SK-N-SH (cell line): ENCODE results near the gene AHSG. TPM values are rescaled to one million over a fixed set of nuclear protein-coding genes. Genes with fewer than 3 reads are reported as not detected.

Experiments used
- CTCF ChIA-PET: fragments of 300-600, 350-600 bp; formaldehyde crosslinking; extraction: SDS; loops from one replicate; lab custom pipeline; 2021; lab: Yijun Ruan, JAX
- POLR2A ChIA-PET: fragments of 350-600 bp; sonication (Branson Sonifier 250); formaldehyde crosslinking; extraction: SDS; loops from one replicate; lab custom pipeline; 2020; ENCODE audit warnings: antibody characterized with exemption, inconsistent platforms; lab: Yijun Ruan, JAX
- DNase-seq: peaks from one replicate; pipeline ENCODE4 v3.0.0; 2012
- H2AFZ ChIP-seq: fragments of 200-600 bp; sonication (generic); 2 replicates; pipeline ENCODE4 v1.8.1; 2016; ENCODE audit warnings: antibody characterized with exemption, mild to moderate bottlenecking, low read depth
- H3F3A ChIP-seq: fragments of 200-600 bp; sonication (generic); replicated peaks from 2 replicates; pipeline ENCODE3; 2016; ENCODE audit warnings: antibody characterized with exemption, mild to moderate bottlenecking; ENCODE audit not compliant: insufficient read depth
- H3K27ac ChIP-seq, 2 experiments: fragments of 200-500 bp in 1 of 2; fragments of 200-600 bp in 1 of 2; sonication (Bioruptor generic) in 1 of 2; sonication (generic), shearing (Covaris generic) in 1 of 2; 2 replicates each; pipeline versions ENCODE4 v1.5.1 to v1.6.1; 2014 to 2016; ENCODE audit warnings: low read depth in 2 of 2, inconsistent platforms in 1 of 2, low read length in 1 of 2, mild to moderate bottlenecking in 1 of 2, mixed read lengths in 1 of 2
- H3K27me3 ChIP-seq: fragments of 200-600 bp; sonication (generic), shearing (Covaris generic); 2 replicates; pipeline ENCODE4 v1.6.1; 2016; ENCODE audit warnings: mixed run types; ENCODE audit not compliant: insufficient read depth
- H3K36me3 ChIP-seq, 2 experiments: fragments of 200-500 bp in 1 of 2; fragments of 200-600 bp in 1 of 2; sonication (Bioruptor generic) in 1 of 2; sonication (generic) in 1 of 2; replicated peaks in 1 of 2; 2 replicates each; pipeline versions ENCODE3 to v1.5.1; 2014 to 2016; ENCODE audit warnings: low read length in 1 of 2, mild to moderate bottlenecking in 1 of 2; ENCODE audit not compliant: insufficient read depth in 2 of 2, control insufficient read depth in 1 of 2
- H3K4me1 ChIP-seq, 2 experiments: fragments of 200-500 bp in 1 of 2; fragments of 200-600 bp in 1 of 2; sonication (Bioruptor generic) in 1 of 2; sonication (generic), shearing (Covaris generic) in 1 of 2; 2 replicates each; pipeline versions ENCODE4 v1.5.1 to v1.6.1; 2014 to 2016; ENCODE audit warnings: low read depth in 1 of 2, low read length in 1 of 2, mixed run types in 1 of 2; ENCODE audit not compliant: insufficient read depth in 2 of 2, control insufficient read depth in 1 of 2
- H3K4me2 ChIP-seq: fragments of 200-600 bp; sonication (generic), shearing (Covaris generic); 2 replicates; pipeline ENCODE4 v1.6.1; 2017; ENCODE audit warnings: mixed run types
- H3K4me3 ChIP-seq, 2 experiments: fragments of 200-500 bp in 1 of 2; fragments of 200-600 bp in 1 of 2; sonication (Bioruptor generic) in 1 of 2; sonication (generic), shearing (Covaris generic) in 1 of 2; 2 replicates each; pipeline versions ENCODE4 v1.5.1 to v1.8.1; 2014 to 2016; ENCODE audit warnings: low read depth in 2 of 2, inconsistent platforms in 1 of 2, low read length in 1 of 2, mild to moderate bottlenecking in 1 of 2, mixed read lengths in 1 of 2, moderate library complexity in 1 of 2
- H3K79me2 ChIP-seq: fragments of 200-600 bp; sonication (generic); 2 replicates; pipeline ENCODE4 v1.8.1; 2017; ENCODE audit warnings: mild to moderate bottlenecking; ENCODE audit not compliant: insufficient read depth
- H3K9ac ChIP-seq: fragments of 200-600 bp; sonication (generic); 2 replicates; pipeline ENCODE4 v1.6.1; 2017; ENCODE audit warnings: mixed run types
- H3K9me2 ChIP-seq: fragments of 200-600 bp; sonication (generic); 2 replicates; pipeline ENCODE4 v1.6.1; 2017; ENCODE audit warnings: mixed run types
- H3K9me3 ChIP-seq: fragments of 200-600 bp; sonication (generic); 2 replicates; pipeline ENCODE4 v1.6.1; 2017; ENCODE audit warnings: mixed run types, mild to moderate bottlenecking, moderate library complexity
- H4K20me1 ChIP-seq: fragments of 200-600 bp; sonication (generic); 2 replicates; pipeline ENCODE4 v1.6.1; 2017; ENCODE audit warnings: mild to moderate bottlenecking, mixed run types; ENCODE audit not compliant: insufficient read depth
- CHD2 ChIP-seq: fragments of 150-350 bp; IDR thresholded peaks from 2 replicates; pipeline ENCODE4 v1.6.1; 2018; ENCODE audit warnings: low read length; ENCODE audit not compliant: partially characterized antibody
- CTCF ChIP-seq: fragments of 200-600 bp; sonication (generic); IDR thresholded peaks from 2 replicates; pipeline ENCODE4 v1.6.1; 2017; ENCODE audit warnings: antibody characterized with exemption, mild to moderate bottlenecking, moderate library complexity
- ELF1 ChIP-seq: IDR thresholded peaks from 2 replicates; pipeline ENCODE4 v1.4.0; 2012
- FOSL2 ChIP-seq: IDR thresholded peaks from 2 replicates; pipeline ENCODE4 v1.4.0; 2012; ENCODE audit warnings: low read depth, mild to moderate bottlenecking, moderate library complexity, borderline replicate concordance
- FOXM1 ChIP-seq: IDR thresholded peaks from 2 replicates; pipeline ENCODE4 v1.4.0; 2012; ENCODE audit warnings: low read depth, mild to moderate bottlenecking
- MEF2A ChIP-seq: IDR thresholded peaks from 2 replicates; pipeline ENCODE4 v1.4.0; 2012; ENCODE audit warnings: low read depth, borderline replicate concordance
- MXI1 ChIP-seq: IDR thresholded peaks from 2 replicates; pipeline ENCODE4 v1.6.1; 2012; ENCODE audit warnings: mild to moderate bottlenecking, low read depth, low read length, improper control_type of control experiment
- NFIC ChIP-seq: IDR thresholded peaks from 2 replicates; pipeline ENCODE4 v1.4.0; 2012; ENCODE audit warnings: borderline replicate concordance
- NRF1 ChIP-seq: IDR thresholded peaks from 2 replicates; pipeline ENCODE4 v1.6.1; 2012; ENCODE audit warnings: low read depth, mild to moderate bottlenecking, low read length
- POLR2AphosphoS5 ChIP-seq: IDR thresholded peaks from 2 replicates; pipeline ENCODE4 v1.6.1; 2012; ENCODE audit warnings: low read depth, low read length
- RXRA ChIP-seq: IDR thresholded peaks from 2 replicates; pipeline ENCODE4 v1.4.0; 2012; ENCODE audit warnings: low read depth, mild to moderate bottlenecking, borderline replicate concordance
- TEAD4 ChIP-seq: IDR thresholded peaks from 2 replicates; pipeline ENCODE4 v1.4.0; 2012; ENCODE audit warnings: mild to moderate bottlenecking, borderline replicate concordance; ENCODE audit not compliant: insufficient read depth
- USF2 ChIP-seq: fragments of 150-350 bp; IDR thresholded peaks from 2 replicates; pipeline ENCODE4 v1.6.1; 2017; ENCODE audit warnings: antibody characterized with exemption, low read length, low read depth, borderline replicate concordance
- WGBS: methylation state at CpG from one replicate; pipeline ENCODE4 v1.1.6; 2017; ENCODE audit warnings: low lambda C conversion rate; 5-methylcytosine and 5-hydroxymethylcytosine counted together
- polyA plus RNA-seq, 3 experiments: library from polyadenylated mRNA; depleted of rRNA; stranded (reverse); fragments of >200 nt; gene quantifications; 2 replicates each; pipeline ENCODE4 v1.2.3, GENCODE V29; 2012
- TF ChIP-seq, protein P1 (sequence below): IDR thresholded peaks from 2 replicates; pipeline ENCODE4 v1.4.0; 2012; ENCODE audit warnings: low read depth, borderline replicate concordance
- TF ChIP-seq, protein P2 (sequence below): IDR thresholded peaks from 2 replicates; pipeline ENCODE4 v1.6.1; 2012; ENCODE audit warnings: mild to moderate bottlenecking, low read depth, low read length, moderate library complexity

The AHSG gene
- polyA plus RNA-seq, 1 of the 3 experiments (the other 2 are of a cell fraction) = not detected

DNA sequence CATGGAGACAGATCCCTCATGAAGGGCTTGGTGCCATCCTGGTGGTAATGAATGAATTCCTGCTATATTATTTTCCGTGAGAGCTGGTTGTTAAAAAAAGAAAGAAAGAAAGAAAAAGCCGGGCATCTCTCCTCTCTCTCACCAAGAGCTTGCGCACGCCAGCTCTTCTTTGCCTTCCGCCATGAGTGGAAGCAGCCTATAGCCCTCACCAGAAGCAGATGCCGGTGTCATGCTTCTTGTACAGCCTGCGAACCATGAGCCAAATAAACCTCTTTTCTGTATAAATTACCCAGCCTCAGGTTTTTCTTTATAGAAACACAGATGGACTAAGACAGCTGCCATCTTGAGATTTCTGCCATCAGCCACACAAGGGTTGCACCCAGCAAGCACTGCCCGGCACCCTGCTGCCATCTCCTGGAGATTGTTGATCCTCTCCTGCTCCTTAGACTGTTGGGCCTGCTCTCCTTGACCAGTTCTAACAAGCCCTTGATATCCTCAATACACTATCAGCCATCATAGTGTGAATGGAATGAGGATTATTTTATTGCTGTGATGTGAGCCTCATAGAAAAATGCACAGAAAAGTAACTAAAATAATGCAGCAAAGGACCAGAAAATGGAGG lies 3.5 kb upstream of the AHSG start:
- Histone ChIP-seq H3K9me2 (no peaks in the 10 kb centered on the region), H3K9me3 (no peaks in the 10 kb centered on the region), H3K36me3 (no peaks in the 10 kb centered on the region), H2AFZ (no peak overlapping the region), H3K9ac (no peak overlapping the region), H3F3A (no peaks in the 10 kb centered on the region), H3K27me3 (peaks cover 4% of the 10 kb centered on the region; the same call in 1 of the 2 replicates), H3K27ac (no peak overlapping the region), H4K20me1 (no peaks in the 10 kb centered on the region), H3K79me2 (no peaks in the 10 kb centered on the region)
- WGBS = 71% methylated on average over 8 of the region's 8 CpGs
- CTCF ChIA-PET = interaction anchor here (1.7 to 1.9 kb wide), 3 partner anchors 8 to 212 kb away, joined by 6 to 11 read pairs (median 10); no protein-coding TSS in a partner anchor
- TF ChIP-seq CTCF = peak; percentile 27; the same call in 1 of the 2 replicates
- TF ChIP-seq, protein P1, sequence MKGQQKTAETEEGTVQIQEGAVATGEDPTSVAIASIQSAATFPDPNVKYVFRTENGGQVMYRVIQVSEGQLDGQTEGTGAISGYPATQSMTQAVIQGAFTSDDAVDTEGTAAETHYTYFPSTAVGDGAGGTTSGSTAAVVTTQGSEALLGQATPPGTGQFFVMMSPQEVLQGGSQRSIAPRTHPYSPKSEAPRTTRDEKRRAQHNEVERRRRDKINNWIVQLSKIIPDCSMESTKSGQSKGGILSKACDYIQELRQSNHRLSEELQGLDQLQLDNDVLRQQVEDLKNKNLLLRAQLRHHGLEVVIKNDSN = no peak
- TF ChIP-seq, all 33 proteins: peak for 1
- DNase-seq = no peak
- Histone ChIP-seq H3K4me1 (no peaks in the 10 kb centered on the region; a peak in 1 of 4 replicates), H3K4me2 (no peak overlapping the region), H3K4me3 (no peak overlapping the region)
- POLR2A ChIA-PET = no interaction called here

DNA sequence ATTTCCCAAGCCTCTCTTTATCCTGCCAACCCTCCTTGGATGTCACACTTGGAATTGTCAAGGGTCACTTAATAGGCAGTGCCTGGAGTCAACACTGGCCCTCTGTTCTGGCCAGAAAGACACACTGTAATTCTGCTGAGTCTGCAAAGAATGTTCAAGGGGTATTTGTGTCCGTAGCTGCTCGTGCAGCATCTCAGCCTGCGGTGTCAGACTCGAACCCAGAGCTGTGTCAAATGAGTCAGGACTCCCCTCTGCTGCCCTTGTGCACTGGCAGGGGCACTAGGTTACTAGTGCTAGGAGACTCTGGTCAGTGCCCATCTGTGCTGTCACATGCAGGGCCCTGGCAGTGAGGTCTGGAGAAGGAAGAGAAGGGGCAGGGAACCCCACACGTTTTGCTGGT lies 795 bp upstream of the AHSG start:
- DNase-seq = no peak
- H3K9me2 ChIP-seq = no peaks in the 10 kb centered on the region
- no peaks in the 10 kb centered on the region for H3K79me2 ChIP-seq
- H4K20me1 ChIP-seq = no peaks in the 10 kb centered on the region
- H2AFZ ChIP-seq = no peak overlapping the region
- no peak for TF ChIP-seq FOXM1
- no peak for TF ChIP-seq FOSL2
- TF ChIP-seq, protein P2, sequence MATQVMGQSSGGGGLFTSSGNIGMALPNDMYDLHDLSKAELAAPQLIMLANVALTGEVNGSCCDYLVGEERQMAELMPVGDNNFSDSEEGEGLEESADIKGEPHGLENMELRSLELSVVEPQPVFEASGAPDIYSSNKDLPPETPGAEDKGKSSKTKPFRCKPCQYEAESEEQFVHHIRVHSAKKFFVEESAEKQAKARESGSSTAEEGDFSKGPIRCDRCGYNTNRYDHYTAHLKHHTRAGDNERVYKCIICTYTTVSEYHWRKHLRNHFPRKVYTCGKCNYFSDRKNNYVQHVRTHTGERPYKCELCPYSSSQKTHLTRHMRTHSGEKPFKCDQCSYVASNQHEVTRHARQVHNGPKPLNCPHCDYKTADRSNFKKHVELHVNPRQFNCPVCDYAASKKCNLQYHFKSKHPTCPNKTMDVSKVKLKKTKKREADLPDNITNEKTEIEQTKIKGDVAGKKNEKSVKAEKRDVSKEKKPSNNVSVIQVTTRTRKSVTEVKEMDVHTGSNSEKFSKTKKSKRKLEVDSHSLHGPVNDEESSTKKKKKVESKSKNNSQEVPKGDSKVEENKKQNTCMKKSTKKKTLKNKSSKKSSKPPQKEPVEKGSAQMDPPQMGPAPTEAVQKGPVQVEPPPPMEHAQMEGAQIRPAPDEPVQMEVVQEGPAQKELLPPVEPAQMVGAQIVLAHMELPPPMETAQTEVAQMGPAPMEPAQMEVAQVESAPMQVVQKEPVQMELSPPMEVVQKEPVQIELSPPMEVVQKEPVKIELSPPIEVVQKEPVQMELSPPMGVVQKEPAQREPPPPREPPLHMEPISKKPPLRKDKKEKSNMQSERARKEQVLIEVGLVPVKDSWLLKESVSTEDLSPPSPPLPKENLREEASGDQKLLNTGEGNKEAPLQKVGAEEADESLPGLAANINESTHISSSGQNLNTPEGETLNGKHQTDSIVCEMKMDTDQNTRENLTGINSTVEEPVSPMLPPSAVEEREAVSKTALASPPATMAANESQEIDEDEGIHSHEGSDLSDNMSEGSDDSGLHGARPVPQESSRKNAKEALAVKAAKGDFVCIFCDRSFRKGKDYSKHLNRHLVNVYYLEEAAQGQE = no peak
- TF ChIP-seq RXRA = no peak
- no peak for TF ChIP-seq POLR2AphosphoS5
- no peak for TF ChIP-seq MEF2A
- no peak for TF ChIP-seq MXI1
- TF ChIP-seq USF2 = no peak
- TF ChIP-seq NRF1 = no peak
- TF ChIP-seq CHD2 = no peak
- TF ChIP-seq ELF1 = no peak
- no peak for TF ChIP-seq NFIC
- TF ChIP-seq TEAD4 = no peak
- TF ChIP-seq, all 33 proteins: peak for 0
- CTCF ChIA-PET = interaction anchor here (2.9 to 6.4 kb wide), 2 partner anchors 15 to 629 kb away, joined by 11 to 167 read pairs; no protein-coding TSS in a partner anchor
- Histone ChIP-seq H3F3A (no peaks in the 10 kb centered on the region), H3K36me3 (no peaks in the 10 kb centered on the region), H3K9me3 (no peaks in the 10 kb centered on the region), H3K4me1 (peaks cover 0 to 7% of the 10 kb centered on the region in 2 experiments; a peak in 2 of 4 replicates), H3K4me3 (no peak overlapping the region), H3K4me2 (no peak overlapping the region), H3K27me3 (peaks cover 7% of the 10 kb centered on the region; the same call in 1 of the 2 replicates), H3K9ac (no peak overlapping the region), H3K27ac (no peak overlapping the region)
- 9% methylated on average over 4 of the region's 5 CpGs for WGBS
- POLR2A ChIA-PET = no interaction called here
